CD4-positive, alpha-beta T cell treated with Interleukin-6 for 4 hours (primary cell): ENCODE measurements around the gene PRKD3.

Experiments used
- DNase-seq: peaks from one replicate; pipeline ENCODE4 v3.0.0-alpha.2; 2020; ENCODE audit warnings: mixed read lengths

Gene PRKD3

GRCh38 chr2:37324786-37325624, at the start of gene PRKD3:
TSS of gene PRKD3 (minus strand) at chr2:37324833. CDS start at chr2:37316524, 8,309 bp downstream.
- DNase-seq = peak; percentile 84

GRCh38 chr2:37372000-37372399, 47.4 kb upstream of the PRKD3 start:
- no peak for DNase-seq

- no peak for DNase-seq
Observed at GRCh38 chr2:37370666-37371065, 46.0 kb upstream of the PRKD3 start.

- DNase-seq = peak; percentile 30
Observed at GRCh38 chr2:37367984-37368383, 43.4 kb upstream of the PRKD3 start.

- DNase-seq = no peak
Observed at GRCh38 chr2:37367310-37367709, 42.7 kb upstream of the PRKD3 start.

- DNase-seq = no peak
Observed at GRCh38 chr2:37366773-37367172, 42.1 kb upstream of the PRKD3 start.

GRCh38 chr2:37365669-37366068, 41.0 kb upstream of the PRKD3 start:
- DNase-seq = no peak

GRCh38 chr2:37364351-37364750, 39.7 kb upstream of the PRKD3 start:
- DNase-seq = no peak

- DNase-seq = no peak
Observed at GRCh38 chr2:37361994-37362698, 37.5 kb upstream of the PRKD3 start.

GRCh38 chr2:37361216-37361815, 36.7 kb upstream of the PRKD3 start:
- no peak for DNase-seq

- DNase-seq = no peak
Observed at GRCh38 chr2:37358466-37358865, 33.8 kb upstream of the PRKD3 start.

GRCh38 chr2:37357530-37357929, 32.9 kb upstream of the PRKD3 start:
- no peak for DNase-seq

- DNase-seq = no peak
Observed at GRCh38 chr2:37357069-37357468, 32.4 kb upstream of the PRKD3 start.

- DNase-seq = no peak
Observed at GRCh38 chr2:37356299-37356698, 31.7 kb upstream of the PRKD3 start.

GRCh38 chr2:37355735-37356134, 31.1 kb upstream of the PRKD3 start:
- DNase-seq = no peak

GRCh38 chr2:37354531-37354930, 29.9 kb upstream of the PRKD3 start:
- DNase-seq = no peak

- DNase-seq = no peak
Observed at GRCh38 chr2:37350034-37350433, 25.4 kb upstream of the PRKD3 start.

- DNase-seq = no peak
Observed at GRCh38 chr2:37349231-37349860, 24.7 kb upstream of the PRKD3 start.

- DNase-seq = no peak
Observed at GRCh38 chr2:37348155-37348554, 23.5 kb upstream of the PRKD3 start.

GRCh38 chr2:37344453-37345361, 20.1 kb upstream of the PRKD3 start, which contains the start of gene QPCT:
TSS of gene QPCT (plus strand) at chr2:37344630. CDS start at chr2:37344732, 102 bp downstream.
- DNase-seq = peak; percentile 74

GRCh38 chr2:37343537-37344434, 19.2 kb upstream of the PRKD3 start:
- DNase-seq = no peak
